ENCODE data around the gene C2orf49. TPM values are rescaled to one million over a fixed set of nuclear protein-coding genes. Genes with fewer than 3 reads are reported as not detected.

The C2orf49 gene
- total RNA-seq, 1 donor from 2014 or later: 13.0 TPM

DNA sequence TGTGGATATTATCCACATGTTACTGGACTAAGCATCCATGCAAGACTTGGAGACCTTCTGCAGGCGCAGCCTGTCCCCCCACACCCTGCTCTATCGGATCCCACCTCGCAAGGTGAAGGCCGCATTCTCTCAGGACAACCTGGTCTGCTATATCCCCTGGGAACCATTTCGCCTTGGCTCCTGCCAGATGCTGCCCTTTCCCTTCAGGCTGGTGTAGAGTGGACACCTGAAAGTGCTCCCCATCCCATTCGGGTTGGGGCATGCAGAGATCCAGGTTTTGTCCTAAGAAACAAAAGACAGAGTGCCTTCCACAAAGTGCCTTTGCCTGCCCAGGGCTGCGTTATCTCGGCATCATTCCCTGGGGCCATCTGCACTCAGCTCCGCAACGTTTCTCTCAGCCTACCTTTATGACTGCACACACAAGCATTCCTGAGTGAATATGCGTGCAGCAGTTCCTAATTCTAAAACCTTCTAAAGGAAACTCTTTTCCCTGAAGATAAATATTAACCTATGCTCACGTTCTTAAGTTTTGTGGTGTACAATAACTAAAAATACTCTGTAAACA lies 41.0 kb downstream of the C2orf49 start:
- Histone ChIP-seq H3K9ac (ENCODE audit: low read depth in 1 of 3, low read length in 3 of 3) (no peak overlapping the region), H3K4me3 (ENCODE audit: low read length in 3 of 3) (peak overlapping the region in 1 of 3 donors; percentile 8), H3K27ac (ENCODE audit: low read depth, low read length) (peak overlapping the region; percentile 76), H3K9me3 (ENCODE audit: control insufficient read depth in 3 of 3, low read length in 3 of 3) (no peaks in the 10 kb centered on the region), H3K36me3 (ENCODE audit: control insufficient read depth in 3 of 3, insufficient read depth in 3 of 3, low read length in 3 of 3) (peaks cover 0 to 8% (median 3%) of the 10 kb centered on the region in 3 donors), H3K4me1 (ENCODE audit: control insufficient read depth in 3 of 3, insufficient read depth in 3 of 3, low read length in 3 of 3) (peaks cover 87 to 98% (median 95%) of the 10 kb centered on the region in 3 donors), H3K27me3 (ENCODE audit: control insufficient read depth in 3 of 3, insufficient read depth in 3 of 3, low read length in 3 of 3) (no peaks in the 10 kb centered on the region)

DNA sequence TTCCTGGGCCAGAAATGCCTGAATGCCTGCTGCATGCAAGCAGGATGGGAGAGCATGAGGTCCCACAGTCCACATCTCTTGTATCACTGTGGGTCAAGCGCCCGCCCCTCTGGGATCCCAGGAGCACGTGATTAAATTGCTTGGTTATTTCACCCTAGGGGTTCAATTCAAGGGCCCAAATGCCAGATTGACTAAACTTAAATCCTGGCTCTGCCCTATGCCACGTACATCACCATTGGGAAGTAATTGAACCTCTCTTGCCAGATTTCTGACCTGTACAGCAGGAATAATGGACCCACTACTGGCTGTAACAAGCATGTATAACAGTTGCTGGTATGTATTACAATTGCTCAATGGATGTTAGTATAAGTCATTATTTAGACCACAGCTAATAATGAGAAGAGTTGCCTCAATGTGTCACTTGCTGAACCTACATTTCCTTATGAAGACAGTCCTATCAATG lies 41.6 kb downstream of the C2orf49 start:
- Histone ChIP-seq H3K36me3 (ENCODE audit: control insufficient read depth in 3 of 3, insufficient read depth in 3 of 3, low read length in 3 of 3) (peaks cover 3 to 8% (median 3%) of the 10 kb centered on the region in 3 donors), H3K27ac (ENCODE audit: low read depth, low read length) (no peak overlapping the region), H3K9ac (ENCODE audit: low read depth in 1 of 3, low read length in 3 of 3) (no peak overlapping the region), H3K4me1 (ENCODE audit: control insufficient read depth in 3 of 3, insufficient read depth in 3 of 3, low read length in 3 of 3) (peaks cover 86 to 97% (median 94%) of the 10 kb centered on the region in 3 donors), H3K9me3 (ENCODE audit: control insufficient read depth in 3 of 3, low read length in 3 of 3) (no peaks in the 10 kb centered on the region), H3K4me3 (ENCODE audit: low read length in 3 of 3) (no peak overlapping the region), H3K27me3 (ENCODE audit: control insufficient read depth in 3 of 3, insufficient read depth in 3 of 3, low read length in 3 of 3) (no peaks in the 10 kb centered on the region)

DNA sequence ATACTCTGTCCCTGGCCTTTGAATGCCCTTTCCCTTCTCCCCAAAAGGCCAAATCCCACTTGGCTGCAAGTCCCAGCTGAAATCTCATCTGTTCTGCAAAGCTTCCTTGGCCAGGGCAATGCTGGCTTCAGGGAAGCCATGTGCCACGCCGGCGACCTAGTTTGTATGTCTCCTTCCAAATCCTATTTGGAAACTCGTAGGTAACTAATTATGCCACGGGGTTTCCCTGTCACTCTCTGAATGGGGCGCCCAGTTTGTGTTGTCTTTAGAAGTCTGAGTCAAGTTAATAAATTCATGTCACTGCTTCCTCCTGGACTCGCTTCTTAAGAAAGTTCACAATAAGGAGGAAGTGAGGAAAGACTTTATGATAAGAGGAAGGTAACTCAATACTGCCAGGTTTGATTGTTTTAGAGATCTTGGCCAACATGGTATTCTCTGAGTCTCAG lies 42.4 kb downstream of the C2orf49 start:
- H3K27ac ChIP-seq (ENCODE audit: low read depth, low read length): peak overlapping the region; percentile 67
- peak overlapping the region in 2 of 3 donors; percentile 9 to 23 for H3K4me3 ChIP-seq (ENCODE audit: low read length in 3 of 3)
- peak overlapping the region in 2 of 3 donors; percentile 17 to 34 for H3K9ac ChIP-seq (ENCODE audit: low read depth in 1 of 3, low read length in 3 of 3)
- no peaks in the 10 kb centered on the region for H3K27me3 ChIP-seq (ENCODE audit: control insufficient read depth in 3 of 3, insufficient read depth in 3 of 3, low read length in 3 of 3)
- H3K36me3 ChIP-seq (ENCODE audit: control insufficient read depth in 3 of 3, insufficient read depth in 3 of 3, low read length in 3 of 3): peaks cover 4 to 10% (median 8%) of the 10 kb centered on the region in 3 donors
- H3K4me1 ChIP-seq (ENCODE audit: control insufficient read depth in 3 of 3, insufficient read depth in 3 of 3, low read length in 3 of 3): peaks cover 81 to 97% (median 93%) of the 10 kb centered on the region in 3 donors
- H3K9me3 ChIP-seq (ENCODE audit: control insufficient read depth in 3 of 3, low read length in 3 of 3): no peaks in the 10 kb centered on the region

DNA sequence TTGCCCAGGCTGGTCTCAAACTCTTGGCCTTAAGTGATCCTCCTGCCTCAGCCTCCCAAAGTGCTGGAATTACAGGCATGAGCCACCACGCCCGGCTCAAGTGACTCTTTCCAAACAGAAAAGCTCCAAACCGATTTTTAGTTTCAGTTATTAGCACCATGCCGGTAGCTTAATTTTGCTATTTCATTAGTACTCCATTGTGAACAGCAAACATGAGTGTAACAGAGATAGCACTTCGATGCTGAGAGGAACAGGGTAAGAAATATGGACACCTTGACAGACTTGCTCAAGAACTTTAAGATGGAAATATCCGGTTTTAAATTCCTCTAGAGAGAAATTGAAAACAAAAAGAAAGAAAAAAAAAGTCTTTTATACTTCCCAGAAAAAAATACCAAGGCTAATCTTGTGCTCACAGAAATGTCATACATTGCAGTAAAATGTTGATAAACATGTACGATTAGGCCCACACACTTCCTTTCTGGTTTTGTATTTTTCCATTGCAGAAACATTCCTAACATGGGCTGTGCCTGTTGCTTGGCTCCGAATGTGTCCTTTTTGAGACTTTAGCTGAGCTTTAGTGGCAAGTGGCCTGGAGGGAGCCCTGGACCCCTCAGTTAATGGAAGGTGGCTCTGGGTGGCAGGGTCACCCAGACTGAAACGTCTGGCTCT lies 43.2 kb downstream of the C2orf49 start:
- peaks cover 81 to 97% (median 93%) of the 10 kb centered on the region in 3 donors for H3K4me1 ChIP-seq (ENCODE audit: control insufficient read depth in 3 of 3, insufficient read depth in 3 of 3, low read length in 3 of 3)
- no peak overlapping the region for H3K4me3 ChIP-seq (ENCODE audit: low read length in 3 of 3)
- no peaks in the 10 kb centered on the region for H3K27me3 ChIP-seq (ENCODE audit: control insufficient read depth in 3 of 3, insufficient read depth in 3 of 3, low read length in 3 of 3)
- peaks cover 12 to 18% (median 16%) of the 10 kb centered on the region in 3 donors for H3K36me3 ChIP-seq (ENCODE audit: control insufficient read depth in 3 of 3, insufficient read depth in 3 of 3, low read length in 3 of 3)
- H3K9me3 ChIP-seq (ENCODE audit: control insufficient read depth in 3 of 3, low read length in 3 of 3): no peaks in the 10 kb centered on the region
- peak overlapping the region in 1 of 3 donors; percentile 49 for H3K9ac ChIP-seq (ENCODE audit: low read depth in 1 of 3, low read length in 3 of 3)
- peak overlapping the region; percentile 67 for H3K27ac ChIP-seq (ENCODE audit: low read depth, low read length)

DNA sequence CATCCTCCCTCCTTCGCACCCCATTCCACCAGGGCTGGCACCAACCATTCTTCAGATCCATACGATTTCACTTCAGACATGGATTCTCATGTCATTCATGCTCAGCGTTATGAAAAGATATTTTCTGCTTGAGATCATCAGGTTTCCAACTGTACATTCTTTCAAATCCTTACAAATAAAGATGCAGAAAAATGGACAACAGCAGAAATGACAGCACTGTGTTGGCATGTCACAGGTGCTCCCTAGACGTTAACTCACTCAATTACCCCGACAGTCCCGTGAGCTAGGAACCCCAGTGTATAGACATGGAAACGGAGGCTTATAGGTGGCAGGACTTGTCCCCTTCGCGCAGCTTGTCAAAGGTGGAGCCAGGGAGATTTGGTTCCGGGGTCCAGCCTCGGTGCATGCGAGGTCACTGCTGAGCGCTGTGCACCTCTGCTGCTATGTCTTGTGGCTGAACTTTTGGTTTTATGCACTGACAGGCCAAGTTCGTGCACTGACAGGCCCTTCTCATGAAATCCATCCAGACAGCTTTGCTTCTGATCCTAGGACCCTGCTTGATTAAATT lies 43.8 kb downstream of the C2orf49 start:
- no peaks in the 10 kb centered on the region for H3K27me3 ChIP-seq (ENCODE audit: control insufficient read depth in 3 of 3, insufficient read depth in 3 of 3, low read length in 3 of 3)
- H3K4me3 ChIP-seq (ENCODE audit: low read length in 3 of 3): no peak overlapping the region
- H3K9me3 ChIP-seq (ENCODE audit: control insufficient read depth in 3 of 3, low read length in 3 of 3): no peaks in the 10 kb centered on the region
- H3K36me3 ChIP-seq (ENCODE audit: control insufficient read depth in 3 of 3, insufficient read depth in 3 of 3, low read length in 3 of 3): peaks cover 18 to 24% (median 23%) of the 10 kb centered on the region in 3 donors
- H3K27ac ChIP-seq (ENCODE audit: low read depth, low read length): peak overlapping the region; percentile 67
- peak overlapping the region; percentile 26 to 49 (median 29) for H3K9ac ChIP-seq (ENCODE audit: low read depth in 1 of 3, low read length in 3 of 3)
- H3K4me1 ChIP-seq (ENCODE audit: control insufficient read depth in 3 of 3, insufficient read depth in 3 of 3, low read length in 3 of 3): peaks cover 81 to 97% (median 93%) of the 10 kb centered on the region in 3 donors

DNA sequence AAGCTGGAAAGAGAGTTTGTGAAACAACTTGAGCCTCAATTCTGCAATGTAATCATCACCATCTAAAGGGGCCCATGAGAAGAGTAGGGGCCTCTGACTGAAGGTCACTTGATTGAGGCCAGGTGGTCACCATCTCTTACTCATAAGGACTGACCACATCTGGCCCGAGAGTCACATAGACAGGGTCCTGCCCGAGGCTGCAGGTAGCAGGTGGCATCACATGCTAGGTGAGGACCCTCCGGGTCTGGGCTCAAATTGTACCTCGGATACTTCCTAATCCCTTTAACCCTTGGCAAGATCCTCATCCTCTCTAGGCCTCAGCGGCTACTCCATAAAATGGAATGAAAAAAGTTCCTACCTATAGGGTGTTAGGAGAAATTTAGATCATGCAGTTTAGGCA lies 44.8 kb downstream of the C2orf49 start:
- no peaks in the 10 kb centered on the region for H3K9me3 ChIP-seq (ENCODE audit: control insufficient read depth in 3 of 3, low read length in 3 of 3)
- peaks cover 80 to 90% (median 90%) of the 10 kb centered on the region in 3 donors for H3K4me1 ChIP-seq (ENCODE audit: control insufficient read depth in 3 of 3, insufficient read depth in 3 of 3, low read length in 3 of 3)
- H3K9ac ChIP-seq (ENCODE audit: low read depth in 1 of 3, low read length in 3 of 3): peak overlapping the region in 1 of 3 donors; percentile 45
- H3K27me3 ChIP-seq (ENCODE audit: control insufficient read depth in 3 of 3, insufficient read depth in 3 of 3, low read length in 3 of 3): no peaks in the 10 kb centered on the region
- H3K36me3 ChIP-seq (ENCODE audit: control insufficient read depth in 3 of 3, insufficient read depth in 3 of 3, low read length in 3 of 3): peaks cover 21 to 25% (median 25%) of the 10 kb centered on the region in 3 donors
- H3K4me3 ChIP-seq (ENCODE audit: low read length in 3 of 3): no peak overlapping the region
- H3K27ac ChIP-seq (ENCODE audit: low read depth, low read length): no peak overlapping the region

DNA sequence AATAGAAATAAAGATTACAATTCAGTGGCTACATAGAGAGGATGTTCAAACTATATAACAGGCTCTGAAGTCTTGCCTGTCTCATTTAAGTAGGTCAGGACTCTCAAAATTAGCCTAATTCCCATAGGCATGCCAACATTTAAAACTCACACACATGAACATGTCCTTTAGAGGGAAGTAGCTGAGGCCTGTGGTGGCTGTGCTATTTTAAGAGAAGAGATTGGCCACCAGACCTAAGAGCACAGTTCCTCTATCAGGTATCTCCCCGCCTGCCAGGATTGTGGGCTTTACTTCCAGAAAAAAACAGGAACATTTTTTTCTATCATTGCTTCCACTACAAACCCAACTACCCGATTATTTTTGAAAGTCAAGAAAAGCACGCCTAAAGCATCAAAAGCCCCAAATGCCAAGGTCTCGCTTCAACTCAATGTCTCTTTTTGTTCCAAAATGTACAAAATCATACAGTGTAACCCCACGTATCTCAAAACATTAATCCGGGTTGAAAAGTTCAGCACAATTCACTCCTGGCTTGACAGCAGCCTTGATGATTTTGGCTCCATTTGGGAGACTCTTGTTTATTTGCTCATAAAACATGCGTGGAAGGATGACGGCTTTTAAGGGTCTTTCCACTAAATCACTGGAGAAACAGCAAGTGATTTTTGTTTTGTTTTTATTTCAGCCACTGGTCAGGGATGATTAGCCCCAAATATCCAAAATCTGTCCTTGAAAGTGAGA lies 46.3 kb downstream of the C2orf49 start:
- Histone ChIP-seq H3K27me3 (ENCODE audit: control insufficient read depth in 3 of 3, insufficient read depth in 3 of 3, low read length in 3 of 3) (no peaks in the 10 kb centered on the region), H3K9me3 (ENCODE audit: control insufficient read depth in 3 of 3, low read length in 3 of 3) (no peaks in the 10 kb centered on the region), H3K4me1 (ENCODE audit: control insufficient read depth in 3 of 3, insufficient read depth in 3 of 3, low read length in 3 of 3) (peaks cover 75 to 90% (median 88%) of the 10 kb centered on the region in 3 donors), H3K4me3 (ENCODE audit: low read length in 3 of 3) (peak overlapping the region in 1 of 3 donors; percentile 24), H3K9ac (ENCODE audit: low read depth in 1 of 3, low read length in 3 of 3) (peak overlapping the region; percentile 42 to 51 (median 47)), H3K36me3 (ENCODE audit: control insufficient read depth in 3 of 3, insufficient read depth in 3 of 3, low read length in 3 of 3) (peaks cover 21 to 25% (median 21%) of the 10 kb centered on the region in 3 donors), H3K27ac (ENCODE audit: low read depth, low read length) (peak overlapping the region; percentile 74)

DNA sequence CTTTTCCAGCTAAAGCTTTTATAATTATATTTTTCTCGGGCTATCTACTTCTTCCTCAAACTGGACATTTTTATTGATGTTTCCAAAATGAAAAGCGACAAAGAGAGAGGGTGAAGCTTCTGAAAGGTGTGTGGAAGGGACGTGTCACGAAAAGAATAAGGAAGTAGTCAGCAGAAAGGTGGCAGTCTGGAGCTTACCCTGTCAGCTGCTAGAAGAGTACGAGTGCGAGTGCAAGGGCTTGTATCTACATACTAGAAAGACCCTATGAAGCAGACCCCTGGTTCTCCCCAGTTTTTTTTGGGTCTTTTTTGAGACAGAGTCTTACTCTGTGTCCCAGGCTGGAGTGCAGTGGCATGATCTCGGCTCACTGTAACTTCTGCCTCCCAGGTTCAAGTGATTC lies 46.9 kb downstream of the C2orf49 start:
- H3K27ac ChIP-seq (ENCODE audit: low read depth, low read length): peak overlapping the region; percentile 74

DNA sequence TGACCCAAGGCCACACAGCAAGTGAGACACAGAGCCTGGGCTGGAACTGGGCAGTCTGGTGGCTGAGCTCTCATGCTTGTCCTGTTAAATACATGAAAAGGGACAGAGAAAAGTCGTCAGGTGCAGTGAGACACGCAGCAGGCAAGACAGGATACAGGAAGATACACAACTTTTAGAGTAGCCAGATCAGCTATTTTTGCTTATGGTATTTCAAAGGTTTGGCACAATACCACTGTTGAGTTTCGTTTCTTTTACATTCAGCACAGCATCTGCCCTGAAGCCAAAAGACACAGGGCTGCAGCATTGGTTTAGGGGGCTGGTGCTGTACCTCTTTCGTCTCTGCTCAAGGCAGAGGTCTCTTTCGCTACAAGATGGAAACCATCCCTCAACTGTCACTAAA lies 47.5 kb downstream of the C2orf49 start:
- Histone ChIP-seq H3K4me1 (ENCODE audit: control insufficient read depth in 3 of 3, insufficient read depth in 3 of 3, low read length in 3 of 3) (peaks cover 76 to 90% (median 85%) of the 10 kb centered on the region in 3 donors), H3K36me3 (ENCODE audit: control insufficient read depth in 3 of 3, insufficient read depth in 3 of 3, low read length in 3 of 3) (peaks cover 21 to 25% (median 21%) of the 10 kb centered on the region in 3 donors), H3K27ac (ENCODE audit: low read depth, low read length) (peak overlapping the region; percentile 74), H3K9ac (ENCODE audit: low read depth in 1 of 3, low read length in 3 of 3) (no peak overlapping the region), H3K4me3 (ENCODE audit: low read length in 3 of 3) (no peak overlapping the region), H3K27me3 (ENCODE audit: control insufficient read depth in 3 of 3, insufficient read depth in 3 of 3, low read length in 3 of 3) (no peaks in the 10 kb centered on the region), H3K9me3 (ENCODE audit: control insufficient read depth in 3 of 3, low read length in 3 of 3) (no peaks in the 10 kb centered on the region)

More for the DNA sequence above, 46.9 kb downstream of the C2orf49 start:
- Histone ChIP-seq H3K4me1 (ENCODE audit: control insufficient read depth in 3 of 3, insufficient read depth in 3 of 3, low read length in 3 of 3) (peaks cover 76 to 91% (median 87%) of the 10 kb centered on the region in 3 donors), H3K9ac (ENCODE audit: low read depth in 1 of 3, low read length in 3 of 3) (peak overlapping the region in 1 of 3 donors; percentile 42), H3K36me3 (ENCODE audit: control insufficient read depth in 3 of 3, insufficient read depth in 3 of 3, low read length in 3 of 3) (peaks cover 21 to 25% (median 21%) of the 10 kb centered on the region in 3 donors), H3K9me3 (ENCODE audit: control insufficient read depth in 3 of 3, low read length in 3 of 3) (no peaks in the 10 kb centered on the region), H3K27me3 (ENCODE audit: control insufficient read depth in 3 of 3, insufficient read depth in 3 of 3, low read length in 3 of 3) (no peaks in the 10 kb centered on the region), H3K4me3 (ENCODE audit: low read length in 3 of 3) (no peak overlapping the region)
